HL-60 (cell line): ENCODE measurements around the gene ARHGAP25.

Source experiments
- CTCF ChIP-seq: IDR thresholded peaks from one replicate; pipeline ENCODE4 v1.5.1; 2011; ENCODE audit warnings: low read length, control low read depth, inconsistent platforms; ENCODE audit not compliant: insufficient read depth
- POLR2AphosphoS5 ChIP-seq: IDR thresholded peaks from 2 replicates; pipeline ENCODE4 v1.6.1; 2012; ENCODE audit warnings: low read depth

GRCh38 chr2:68722712-68723111 lies 11.9 kb upstream of the ARHGAP25 start:
- no peak for TF ChIP-seq CTCF
- no peak for TF ChIP-seq POLR2AphosphoS5
